GM18517 (cell line): ENCODE measurements around the gene TDRD7.
"Not testable (repeated sequence)": the region's sequence is repeated elsewhere in the genome, so short reads cannot be mapped to it uniquely, and the experiment has no call there.

Experiments
- ATAC-seq: cut with Tn5 transposase; IDR thresholded peaks from one replicate; pipeline ENCODE4 v1.9.1; 2021; ENCODE audit warnings: mild to moderate bottlenecking, moderate library complexity; ENCODE audit not compliant: unreplicated experiment

TDRD7 gene

DNA sequence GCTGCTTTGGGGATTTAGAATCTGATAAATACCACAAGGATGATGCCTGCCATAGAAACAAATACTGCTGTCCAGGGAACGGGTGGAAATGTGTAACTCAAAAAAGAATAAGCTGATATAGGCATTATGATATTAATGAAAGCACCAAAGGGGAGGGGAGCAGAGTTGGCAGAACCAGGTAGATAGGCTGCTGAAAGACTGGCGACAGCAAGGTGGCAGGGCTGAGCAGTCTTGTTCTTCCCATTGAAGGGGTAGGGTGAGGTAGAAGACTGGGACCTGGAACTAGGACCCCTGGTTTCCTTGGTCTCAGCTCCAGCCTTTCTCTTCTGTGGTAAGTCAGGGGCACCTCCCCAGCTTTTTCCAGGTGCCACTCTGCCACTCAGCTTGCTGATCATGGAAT, 58.2 kb downstream of the TDRD7 start:
- no peak for ATAC-seq

DNA sequence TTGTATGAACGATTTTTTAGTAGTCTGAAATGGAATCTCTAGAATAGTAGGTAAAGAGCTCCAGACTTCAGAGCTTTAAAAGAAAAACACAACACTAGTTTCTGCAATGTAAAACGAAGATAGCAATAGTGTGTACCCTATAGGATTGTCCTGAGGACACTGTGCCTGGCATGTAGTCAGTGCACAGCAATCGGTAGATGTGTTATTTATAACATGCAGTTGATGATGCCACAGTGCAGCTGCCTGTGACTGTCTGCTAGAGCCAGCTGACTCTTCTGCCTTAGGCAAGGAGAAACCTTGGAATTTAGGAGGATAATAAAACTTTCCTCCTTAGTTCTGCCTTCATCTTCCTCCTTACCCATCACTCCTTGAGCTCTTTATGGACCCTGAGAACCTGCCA, 61.8 kb downstream of the TDRD7 start:
- ATAC-seq = no peak

DNA sequence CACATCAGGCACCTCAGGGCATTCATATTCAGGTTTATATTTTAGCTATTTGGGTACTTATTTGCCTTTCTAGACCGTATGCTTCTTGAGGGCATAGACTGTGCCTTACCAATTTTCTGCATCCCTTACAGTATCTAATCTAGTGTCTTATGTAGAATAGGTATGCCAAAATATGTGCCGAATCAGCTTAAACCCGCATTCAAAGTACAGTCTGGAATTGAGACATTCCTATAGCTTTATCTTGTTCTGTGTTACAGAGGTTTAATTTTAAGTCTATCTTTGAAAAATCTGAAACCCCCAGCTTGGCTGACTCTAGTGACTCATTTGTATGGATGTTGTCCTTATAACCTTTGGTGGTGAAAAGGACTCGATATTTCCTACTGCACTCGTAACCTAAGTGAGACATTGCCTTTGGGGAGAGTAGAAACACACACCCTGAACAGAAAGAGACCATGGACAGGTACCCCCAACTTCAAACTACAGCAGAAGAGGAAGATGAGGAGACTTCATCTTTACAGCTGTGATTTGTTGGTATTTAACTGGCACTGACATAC, 62.6 kb downstream of the TDRD7 start:
- ATAC-seq = no peak

DNA sequence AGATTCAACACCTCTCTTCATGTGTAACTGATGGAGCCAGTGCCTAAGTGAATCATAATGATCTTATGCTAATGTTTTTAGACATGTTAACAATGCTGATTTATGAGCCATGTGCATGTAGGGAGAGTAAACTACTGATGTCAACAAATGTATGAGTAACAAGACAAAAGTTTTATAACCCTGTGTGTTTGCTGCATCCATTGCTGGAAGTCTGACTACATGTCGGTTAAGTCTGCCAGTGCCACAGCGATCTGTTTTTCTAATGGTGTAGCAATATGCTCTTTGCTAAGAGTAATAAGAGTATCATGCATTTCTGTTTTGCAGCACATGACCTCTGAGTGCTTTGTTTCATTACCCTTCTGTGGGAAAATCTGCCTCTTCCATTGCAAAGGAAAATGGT, 63.2 kb downstream of the TDRD7 start:
- no peak for ATAC-seq

DNA sequence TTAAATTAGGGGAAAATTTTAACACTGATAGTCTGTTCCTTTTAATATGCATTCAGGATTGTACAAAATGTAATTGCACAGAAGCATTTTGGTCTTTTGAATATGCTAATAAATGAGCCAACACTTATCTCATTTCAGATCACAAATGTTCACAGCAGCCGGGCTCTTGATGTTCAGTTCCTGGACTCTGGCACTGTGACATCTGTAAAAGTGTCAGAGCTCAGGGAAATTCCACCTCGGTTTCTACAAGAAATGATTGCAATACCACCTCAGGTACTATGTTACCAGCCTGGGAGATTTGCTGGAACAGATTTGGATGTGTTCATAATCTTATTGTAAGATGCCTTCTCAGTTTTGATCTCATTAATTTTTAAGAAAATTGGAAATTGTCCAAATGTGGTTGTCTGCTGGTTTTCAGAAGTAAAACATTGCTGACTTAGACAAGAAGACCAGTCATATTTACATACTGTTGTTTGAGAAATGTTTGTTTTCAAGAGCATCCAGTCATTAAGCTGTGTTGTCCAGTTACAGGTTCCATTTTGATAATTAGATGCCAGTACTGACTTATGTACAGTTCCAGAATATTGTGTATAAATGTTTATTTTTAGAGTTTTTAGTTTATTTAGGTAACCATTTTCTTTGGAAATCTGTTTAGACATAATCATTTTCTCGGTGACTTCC, 66.5 kb downstream of the TDRD7 start:
- ATAC-seq = no peak

DNA sequence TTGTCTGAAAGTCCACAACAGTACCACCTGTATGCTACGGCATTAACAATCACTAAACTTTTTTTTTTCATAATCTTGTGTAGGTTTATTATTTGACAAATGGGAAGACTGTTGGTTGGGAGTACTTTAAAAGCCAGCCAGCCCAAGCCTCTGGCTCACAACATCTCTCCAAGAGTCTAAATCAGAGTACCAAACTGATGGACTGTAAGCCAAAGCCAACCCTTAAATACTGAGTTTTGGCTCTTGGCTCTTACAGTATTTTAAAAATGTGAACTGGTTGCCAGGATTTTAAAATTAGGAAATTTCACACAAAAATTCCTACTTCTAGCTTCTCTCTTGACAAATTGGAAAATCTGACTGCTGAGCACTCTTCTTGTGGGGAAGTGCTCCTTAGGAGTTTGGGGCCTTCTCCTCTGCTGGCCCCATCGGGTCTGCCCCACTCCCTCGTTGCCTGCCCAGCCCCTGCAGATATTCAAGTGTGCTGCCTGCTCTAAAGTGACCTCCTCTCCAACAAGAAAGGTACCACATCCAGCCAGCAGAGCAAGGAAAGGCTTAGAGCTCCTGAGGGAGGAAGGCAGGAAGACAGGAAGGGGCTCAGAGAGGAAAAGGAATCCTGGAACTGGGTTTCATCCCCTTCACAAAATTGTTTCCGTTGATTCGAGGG, 67.7 kb downstream of the TDRD7 start:
- no peak for ATAC-seq

DNA sequence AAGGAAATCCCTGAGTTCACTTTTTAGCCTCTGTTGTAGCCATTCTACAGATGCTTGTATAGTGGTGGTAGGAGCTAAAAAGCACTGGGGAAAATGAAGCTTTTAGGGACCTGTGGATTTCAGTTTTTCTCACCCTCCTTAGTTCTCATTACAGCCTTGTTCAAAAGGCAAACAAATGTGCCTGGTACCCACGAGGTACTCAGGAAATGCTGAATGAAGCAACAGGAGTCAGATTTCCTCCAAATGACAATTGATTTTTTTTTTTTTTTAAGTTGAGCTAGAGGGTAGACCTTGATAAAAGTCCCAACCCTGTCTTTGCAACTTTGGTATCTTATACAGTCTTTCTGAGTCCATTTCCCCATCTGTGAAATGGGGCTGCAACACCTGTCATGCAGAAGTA, 68.3 kb downstream of the TDRD7 start:
- no peak for ATAC-seq

DNA sequence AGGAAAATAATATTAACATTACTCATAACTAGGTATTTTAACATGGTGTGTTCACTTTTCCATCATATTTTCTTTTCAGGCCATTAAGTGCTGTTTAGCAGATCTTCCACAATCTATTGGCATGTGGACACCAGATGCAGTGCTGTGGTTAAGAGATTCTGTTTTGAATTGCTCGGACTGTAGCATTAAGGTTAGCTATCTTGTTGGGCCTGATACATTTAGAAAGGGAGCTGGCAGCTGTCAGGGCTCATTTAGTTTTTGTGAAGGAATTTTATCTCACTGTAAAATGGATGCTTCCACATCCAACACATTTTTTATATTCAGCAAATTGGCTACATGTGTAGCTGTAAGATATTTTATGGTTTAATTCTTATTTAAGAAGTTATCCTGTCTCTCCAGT, 68.9 kb downstream of the TDRD7 start:
- no peak for ATAC-seq

DNA sequence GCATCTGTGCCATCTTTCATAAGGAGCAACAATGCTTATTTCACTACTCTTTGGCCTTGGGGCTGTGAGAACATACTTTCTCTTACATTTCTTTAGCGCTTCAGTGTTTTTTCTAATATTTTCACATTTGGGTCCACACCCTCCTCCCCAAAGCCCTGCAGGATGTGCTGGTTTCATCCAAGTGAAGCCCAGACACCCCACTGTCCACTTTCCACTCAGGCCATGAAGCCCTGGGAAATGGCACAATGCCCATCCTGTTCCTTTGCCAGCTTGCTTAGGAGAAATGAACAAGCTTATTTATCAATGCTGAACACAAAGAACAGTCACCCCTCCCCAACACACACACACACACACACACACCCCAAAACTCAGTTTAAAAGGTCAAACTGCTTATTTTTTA, 72.2 kb downstream of the TDRD7 start:
- no peak for ATAC-seq

DNA sequence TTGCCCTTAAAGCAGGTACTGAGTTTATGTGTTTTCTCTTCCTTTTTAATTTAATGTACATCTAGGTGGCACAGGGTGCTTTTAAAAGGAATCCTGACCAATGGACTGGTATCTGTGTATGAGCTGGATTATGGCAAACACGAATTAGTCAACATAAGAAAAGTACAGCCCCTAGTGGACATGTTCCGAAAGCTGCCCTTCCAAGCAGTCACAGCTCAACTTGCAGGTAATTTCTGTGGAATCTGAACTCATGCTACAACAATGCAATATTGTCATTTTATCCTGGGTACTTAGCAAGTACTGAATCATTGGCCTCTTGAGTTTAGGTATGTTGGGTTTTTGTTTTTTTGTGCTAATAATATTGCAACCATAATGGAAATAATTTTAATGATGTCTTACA, 75.2 kb downstream of the TDRD7 start:
- ATAC-seq = no peak

DNA sequence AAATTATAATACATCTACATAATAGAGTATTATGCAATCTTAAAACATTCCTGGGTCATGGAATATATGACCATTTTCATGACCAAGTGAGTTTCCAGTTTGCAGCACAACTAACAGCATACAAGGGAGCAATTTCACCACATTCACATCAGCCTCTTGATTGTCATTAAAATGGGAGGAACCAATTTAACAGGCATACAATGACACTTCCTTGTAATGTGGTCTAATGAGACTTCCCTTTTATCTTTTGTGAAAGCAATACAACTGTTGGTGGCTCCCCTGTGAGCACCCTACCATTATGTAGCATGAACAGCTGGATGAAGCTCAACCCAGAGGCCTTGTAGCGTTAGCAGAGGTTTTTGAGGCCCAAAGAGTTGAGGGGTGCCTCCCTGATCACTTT, 76.0 kb downstream of the TDRD7 start:
- ATAC-seq = no peak

DNA sequence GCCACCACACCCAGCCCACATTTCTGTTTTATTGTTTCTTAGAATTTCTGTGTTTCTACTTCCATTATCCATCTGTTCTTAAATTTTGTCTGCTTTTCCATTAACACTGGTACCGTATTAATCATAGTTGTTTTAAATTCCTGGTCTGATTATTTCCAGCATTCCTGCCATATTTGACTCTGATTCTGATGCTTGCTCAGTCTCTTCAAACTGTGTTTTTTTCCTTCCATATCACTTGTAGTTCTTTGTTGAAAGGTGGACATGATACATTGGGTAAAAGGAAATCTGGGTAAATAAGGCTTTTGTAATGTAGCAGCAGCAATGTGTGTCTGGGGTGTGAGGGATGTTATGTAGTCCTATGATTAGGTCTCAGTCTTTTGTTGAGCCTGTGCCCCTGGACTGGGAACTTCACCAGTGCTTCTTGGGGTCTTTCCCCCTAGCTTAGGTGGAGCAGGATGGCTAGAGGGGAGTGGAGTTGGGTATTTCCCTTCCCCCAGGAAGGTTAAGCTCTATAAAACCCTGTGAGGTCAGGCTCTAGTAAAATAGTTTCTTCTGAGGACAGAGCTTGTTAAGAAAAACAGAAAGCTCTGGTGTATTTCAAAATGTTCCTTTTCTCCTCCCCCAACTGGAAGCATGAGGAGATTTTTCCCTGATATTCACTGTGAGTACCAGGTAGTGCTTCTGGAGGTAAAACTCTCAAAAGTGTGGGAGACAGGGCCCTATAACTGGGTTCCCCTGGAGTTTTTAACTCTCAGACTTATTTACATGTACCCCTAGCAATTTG, 79.5 kb downstream of the TDRD7 start:
- ATAC-seq = no peak

DNA sequence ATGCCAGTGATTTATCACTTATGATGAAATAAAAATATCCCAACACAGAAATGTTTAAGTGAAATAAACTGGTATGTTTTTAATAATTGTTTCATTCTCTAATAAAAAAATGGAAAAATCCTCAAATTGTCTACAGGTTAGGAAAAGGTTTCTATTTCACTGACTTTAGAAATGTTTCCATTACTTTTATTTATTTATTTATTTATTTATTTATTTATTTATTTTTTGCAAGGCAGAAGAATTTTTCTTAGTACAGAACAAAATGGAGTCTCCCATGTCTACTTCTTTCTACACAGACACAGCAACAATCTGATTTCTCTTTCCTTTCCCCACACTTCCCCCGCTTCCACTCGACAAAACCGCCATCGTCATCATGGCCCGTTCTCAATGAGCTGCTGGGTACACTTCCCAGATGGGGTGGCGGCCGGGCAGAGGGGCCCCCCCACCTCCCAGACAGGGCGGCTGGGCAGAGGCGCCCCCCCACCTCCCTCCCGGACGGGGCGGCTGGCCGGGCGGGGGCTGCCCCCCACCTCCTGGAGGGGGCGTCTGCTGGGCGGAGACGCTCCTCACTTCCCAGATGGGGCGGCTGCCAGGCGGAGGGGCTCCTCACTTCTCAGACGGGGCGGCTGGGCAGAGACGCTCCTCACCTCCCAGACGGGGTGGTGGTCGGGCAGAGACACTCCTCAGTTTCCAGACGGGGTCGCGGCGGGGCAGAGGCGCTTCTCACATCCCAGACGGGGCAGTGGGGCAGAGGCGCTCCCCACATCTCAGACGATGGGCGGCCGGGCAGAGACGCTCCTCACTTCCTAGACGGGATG, 85.9 kb downstream of the TDRD7 start:
- not testable (repeated sequence) for ATAC-seq

DNA sequence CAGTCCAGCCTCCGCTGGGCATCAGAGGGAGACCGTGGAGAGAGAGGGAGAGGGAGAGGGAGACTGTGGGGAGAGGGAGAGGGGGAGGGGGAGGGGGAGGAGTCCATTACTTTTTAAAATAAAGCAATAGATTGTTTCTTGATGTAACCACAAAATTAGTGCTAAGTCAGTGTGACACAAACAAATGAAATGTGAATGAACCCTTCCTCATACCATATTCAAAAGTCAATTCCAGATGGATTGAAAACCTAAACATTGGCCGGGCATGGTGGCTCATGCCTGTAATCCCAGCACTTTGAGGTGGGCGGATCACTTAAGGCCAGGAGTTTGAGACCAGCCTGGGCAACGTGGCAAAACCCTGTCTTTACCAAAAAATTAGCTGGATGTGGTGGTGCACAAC, 87.0 kb downstream of the TDRD7 start:
- ATAC-seq = not testable (repeated sequence)

DNA sequence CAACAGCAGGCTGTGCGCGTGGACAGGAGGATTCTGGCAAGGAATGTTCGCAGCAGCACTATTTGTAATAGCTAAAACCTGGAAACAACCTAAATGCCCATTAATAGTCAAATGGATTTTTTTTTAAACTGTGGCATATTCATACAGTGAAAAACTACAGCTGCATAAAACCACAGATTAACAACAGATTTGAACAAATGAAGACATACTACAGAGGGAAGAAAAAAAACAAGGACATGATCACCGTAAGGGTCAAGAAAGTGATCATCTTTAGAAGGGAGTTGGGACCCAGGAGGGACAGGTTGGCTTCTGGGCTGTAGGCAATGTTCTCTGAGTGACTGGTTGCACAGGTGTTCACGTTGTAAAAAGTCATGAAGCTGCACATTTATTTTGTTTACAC, 88.4 kb downstream of the TDRD7 start:
- ATAC-seq = no peak

DNA sequence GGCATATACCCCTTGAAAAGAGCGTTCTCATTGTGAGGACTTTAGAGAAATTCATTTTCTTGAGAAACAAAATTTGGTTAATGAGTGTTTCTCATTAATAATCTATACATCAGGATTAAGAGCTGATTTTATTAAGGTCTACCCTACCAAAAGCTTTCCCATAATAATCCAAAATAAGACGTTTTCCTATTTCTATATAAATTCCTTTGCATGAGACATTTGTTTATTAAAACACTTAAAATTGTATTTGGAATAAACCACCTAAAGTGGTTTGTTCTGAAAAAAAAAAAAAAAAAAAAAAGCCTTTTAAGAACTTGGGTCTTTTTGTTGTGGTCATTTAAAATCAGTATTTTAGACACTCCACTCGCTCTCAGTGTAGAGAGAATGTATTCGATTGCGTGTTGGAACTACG, 88.9 kb downstream of the TDRD7 start:
- no peak for ATAC-seq

DNA sequence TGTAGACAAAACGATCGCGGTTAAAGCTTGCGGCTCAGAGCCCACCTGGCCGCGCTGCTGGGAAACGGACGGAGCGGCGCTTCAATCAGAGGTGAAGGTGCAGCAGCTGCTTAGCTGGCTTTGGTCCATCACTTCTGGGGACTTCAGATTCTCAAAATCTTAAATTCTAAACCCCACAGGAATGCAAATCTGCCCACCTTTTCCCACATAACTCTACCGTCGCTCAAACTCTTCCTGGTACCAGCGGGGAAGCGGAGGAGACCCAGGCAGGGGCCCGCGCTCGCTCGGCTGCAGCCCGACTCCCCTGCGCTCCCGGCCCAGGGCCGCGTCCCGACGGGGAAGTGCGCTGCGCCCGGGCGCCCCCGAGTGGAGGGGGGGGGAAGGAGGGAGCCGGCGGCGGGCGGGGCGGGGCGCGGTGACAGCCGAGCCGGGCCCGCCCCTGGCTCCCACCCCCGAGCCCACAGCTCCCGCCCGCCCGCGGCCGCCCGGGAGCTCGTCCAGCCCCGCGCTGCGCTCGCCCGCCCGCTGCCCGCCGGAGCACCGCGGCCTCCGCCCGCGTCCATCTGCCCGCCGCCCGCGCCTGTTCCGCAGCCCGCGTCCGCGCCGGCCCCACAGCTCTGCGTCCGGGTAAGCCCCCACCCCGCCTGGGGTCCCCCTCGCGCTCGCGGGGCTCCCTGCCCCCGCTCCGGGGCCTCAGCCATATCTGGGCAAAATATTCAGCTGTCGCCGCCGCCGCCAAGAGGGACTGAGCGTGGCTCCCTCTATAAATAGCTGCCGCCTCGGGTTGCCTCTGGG, 89.5 kb downstream of the TDRD7 start, which contains the start of gene TMOD1:
TSS of gene TMOD1 (plus strand) at position 490 of the 795 bp plus-strand sequence. CDS start 22,523 bp downstream, outside the sequence.
- ATAC-seq = peak; percentile 51

DNA sequence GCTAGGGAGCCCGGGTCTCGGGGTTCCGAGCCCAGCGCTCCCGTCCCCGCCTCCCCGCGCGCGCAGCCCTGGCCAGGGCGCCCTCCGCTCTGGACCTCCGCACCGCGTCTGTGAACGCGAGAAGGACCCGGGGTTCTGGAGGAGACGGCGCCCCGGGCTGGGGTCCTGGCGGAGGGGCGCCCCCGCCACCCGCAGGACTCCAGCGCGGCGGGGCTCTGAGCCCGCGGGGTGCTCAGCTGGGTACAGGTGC, 90.0 kb downstream of the TDRD7 start:
- no peak for ATAC-seq

DNA sequence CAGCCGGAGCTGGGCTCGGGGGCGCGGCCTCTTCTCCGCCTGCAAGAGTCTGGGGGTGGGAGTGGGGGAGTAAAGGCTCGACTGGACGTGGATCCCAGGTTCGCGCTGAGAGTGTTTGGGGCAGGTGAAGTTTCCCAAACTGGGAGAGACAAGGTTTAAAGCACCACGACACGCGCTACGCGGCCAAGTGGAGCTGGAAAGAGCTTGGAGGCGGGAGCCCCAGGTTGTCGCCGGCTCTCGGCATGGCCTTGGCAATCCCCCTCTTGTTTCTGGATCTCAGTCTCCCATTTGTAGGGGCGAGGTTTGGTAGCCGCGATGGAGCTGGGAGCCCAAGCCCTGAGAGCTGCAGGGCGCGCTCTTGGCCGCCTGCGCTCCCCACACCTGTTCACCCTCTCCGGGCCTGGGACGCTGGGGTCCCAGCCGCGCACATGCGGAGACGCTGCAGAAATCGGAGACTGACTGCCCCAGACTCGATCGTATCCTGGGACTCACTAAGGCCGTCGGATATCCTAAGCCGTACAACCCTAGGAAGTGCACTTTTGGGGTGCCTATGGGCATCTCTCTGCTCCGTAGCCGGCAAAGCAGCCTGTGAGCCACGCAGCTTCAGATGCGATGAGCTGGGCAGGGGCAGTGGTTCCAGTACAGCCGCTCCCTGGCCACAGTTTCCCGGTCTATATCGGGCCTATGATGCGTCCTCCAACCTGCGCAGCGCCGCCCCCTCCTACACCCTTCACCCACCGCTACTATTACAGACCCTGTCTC, 90.5 kb downstream of the TDRD7 start:
- no peak for ATAC-seq
